ENCODE data around the gene FAM149B1. TPM values are rescaled to one million over a fixed set of nuclear protein-coding genes. Genes with fewer than 3 reads are reported as not detected.

The FAM149B1 gene
- total and polyA plus RNA-seq, 3 donors from 2014 or later, result 28.7 to 65.1 (median 42.0) TPM

DNA sequence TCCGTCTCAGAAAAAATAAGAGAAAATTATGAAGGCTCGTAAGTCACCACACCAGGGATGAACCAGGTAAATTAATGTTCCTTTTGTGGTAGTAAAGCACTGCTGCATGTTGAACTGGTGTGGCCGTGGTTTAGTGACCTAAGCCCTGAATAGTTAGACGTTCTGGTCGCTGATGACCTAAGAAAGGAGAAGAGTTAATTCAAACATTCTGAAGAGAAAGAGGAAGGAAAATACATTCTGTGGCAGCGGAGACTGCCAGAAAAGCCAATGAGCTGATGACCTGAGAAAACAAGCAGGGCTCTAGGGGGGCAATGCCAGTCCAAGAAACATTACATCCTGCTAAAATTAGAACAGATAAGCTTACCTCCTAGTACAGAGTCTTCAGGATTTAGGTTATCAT lies 61.6 kb downstream of the FAM149B1 start:
- 84 to 95% methylated on average over 6 of the region's 6 CpGs for WGBS, 2 donors
- no peaks in the 10 kb centered on the region for H3K36me3 ChIP-seq (ENCODE audit: low read depth, missing control alignments)
- no peaks in the 10 kb centered on the region for H3K27me3 ChIP-seq
- no peak overlapping the region for H3K27ac ChIP-seq
- DNase-seq, result no peak
- H3K9me3 ChIP-seq, result no peaks in the 10 kb centered on the region
- no peaks in the 10 kb centered on the region for H3K4me1 ChIP-seq
- intact Hi-C loops (cut with DNase I; ENCODE audit: low total_unique reads), result no loop called here
- no peak for TF ChIP-seq POLR2A (IDR thresholded peaks at IDR 0.05)
- TF ChIP-seq, protein P1, sequence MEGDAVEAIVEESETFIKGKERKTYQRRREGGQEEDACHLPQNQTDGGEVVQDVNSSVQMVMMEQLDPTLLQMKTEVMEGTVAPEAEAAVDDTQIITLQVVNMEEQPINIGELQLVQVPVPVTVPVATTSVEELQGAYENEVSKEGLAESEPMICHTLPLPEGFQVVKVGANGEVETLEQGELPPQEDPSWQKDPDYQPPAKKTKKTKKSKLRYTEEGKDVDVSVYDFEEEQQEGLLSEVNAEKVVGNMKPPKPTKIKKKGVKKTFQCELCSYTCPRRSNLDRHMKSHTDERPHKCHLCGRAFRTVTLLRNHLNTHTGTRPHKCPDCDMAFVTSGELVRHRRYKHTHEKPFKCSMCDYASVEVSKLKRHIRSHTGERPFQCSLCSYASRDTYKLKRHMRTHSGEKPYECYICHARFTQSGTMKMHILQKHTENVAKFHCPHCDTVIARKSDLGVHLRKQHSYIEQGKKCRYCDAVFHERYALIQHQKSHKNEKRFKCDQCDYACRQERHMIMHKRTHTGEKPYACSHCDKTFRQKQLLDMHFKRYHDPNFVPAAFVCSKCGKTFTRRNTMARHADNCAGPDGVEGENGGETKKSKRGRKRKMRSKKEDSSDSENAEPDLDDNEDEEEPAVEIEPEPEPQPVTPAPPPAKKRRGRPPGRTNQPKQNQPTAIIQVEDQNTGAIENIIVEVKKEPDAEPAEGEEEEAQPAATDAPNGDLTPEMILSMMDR (IDR thresholded peaks at IDR 0.05), result no peak
- H3K4me3 ChIP-seq, result no peak overlapping the region

DNA sequence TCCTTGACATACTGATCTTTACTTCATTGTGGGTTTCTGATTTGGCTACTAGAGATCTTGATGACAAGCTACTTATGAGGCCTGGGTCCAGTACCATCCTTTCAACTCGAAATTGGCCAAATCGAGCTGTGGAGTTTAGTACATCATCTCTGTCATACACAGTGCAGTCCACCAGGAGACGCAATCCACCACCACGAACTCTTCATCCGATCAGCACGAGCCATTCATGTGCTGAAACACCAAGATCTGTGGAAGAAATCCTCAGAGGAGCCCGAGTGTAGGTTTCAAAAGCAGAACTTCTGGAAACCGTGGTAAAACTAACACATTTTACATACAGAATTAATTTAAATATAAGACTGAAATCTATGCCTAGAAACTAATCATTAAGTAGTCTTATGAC lies 65.0 kb downstream of the FAM149B1 start:
- no peak overlapping the region for H3K27ac ChIP-seq
- DNase-seq, result no peak
- H3K4me3 ChIP-seq, result no peak overlapping the region
- TF ChIP-seq, protein P1 (IDR thresholded peaks at IDR 0.05), result no peak
- no peak for TF ChIP-seq POLR2A (IDR thresholded peaks at IDR 0.05)
- no peaks in the 10 kb centered on the region for H3K4me1 ChIP-seq
- no peaks in the 10 kb centered on the region for H3K27me3 ChIP-seq
- intact Hi-C loops (cut with DNase I; ENCODE audit: low total_unique reads), result no loop called here
- 86 to 88% methylated on average over 8 of the region's 8 CpGs for WGBS, 2 donors
- H3K36me3 ChIP-seq (ENCODE audit: low read depth, missing control alignments), result no peaks in the 10 kb centered on the region
- H3K9me3 ChIP-seq, result no peaks in the 10 kb centered on the region

DNA sequence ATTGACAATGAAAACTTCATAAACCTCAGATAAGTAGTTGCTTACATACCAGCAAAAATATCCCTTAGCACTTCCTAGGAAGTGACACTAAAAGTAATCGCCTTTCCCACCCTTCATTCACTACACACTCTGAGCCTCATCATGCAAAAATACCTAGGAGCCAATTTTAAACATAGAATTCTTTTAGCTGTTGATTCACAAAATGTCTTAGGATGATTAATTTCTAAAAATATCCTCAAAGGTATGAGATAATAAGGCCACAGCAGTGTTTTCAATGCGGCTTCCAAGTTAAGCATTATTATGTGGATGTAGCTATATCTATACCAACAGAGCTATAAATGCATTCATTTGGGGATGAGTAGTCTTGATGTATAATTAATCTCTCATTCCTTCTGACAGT lies 66.0 kb downstream of the FAM149B1 start:
- no peaks in the 10 kb centered on the region for H3K36me3 ChIP-seq (ENCODE audit: low read depth, missing control alignments)
- intact Hi-C loops (cut with DNase I; ENCODE audit: low total_unique reads), result no loop called here
- H3K27me3 ChIP-seq, result no peaks in the 10 kb centered on the region
- no peak overlapping the region for H3K4me3 ChIP-seq
- H3K27ac ChIP-seq, result no peak overlapping the region
- DNase-seq, result no peak
- H3K4me1 ChIP-seq, result no peaks in the 10 kb centered on the region
- H3K9me3 ChIP-seq, result no peaks in the 10 kb centered on the region
- WGBS, 2 donors, result 79 to 85% methylated on average over 2 of the region's 2 CpGs
- no peak for TF ChIP-seq POLR2A (IDR thresholded peaks at IDR 0.05)
- TF ChIP-seq, protein P1 (IDR thresholded peaks at IDR 0.05), result no peak

- intact Hi-C loops (cut with DNase I; ENCODE audit: low total_unique reads), result no loop called here
- no peak overlapping the region for H3K4me3 ChIP-seq
- H3K27ac ChIP-seq, result no peak overlapping the region
- no peak for TF ChIP-seq POLR2A (IDR thresholded peaks at IDR 0.05)
- no peaks in the 10 kb centered on the region for H3K36me3 ChIP-seq (ENCODE audit: low read depth, missing control alignments)
- H3K4me1 ChIP-seq, result no peaks in the 10 kb centered on the region
- no peaks in the 10 kb centered on the region for H3K9me3 ChIP-seq
- no peak for DNase-seq
- 87 to 97% methylated on average over 7 of the region's 7 CpGs for WGBS, 2 donors
- H3K27me3 ChIP-seq, result no peaks in the 10 kb centered on the region
Observed at GRCh38 chr10:73234695-73235094, 66.8 kb downstream of the FAM149B1 start.

- H3K4me3 ChIP-seq, result no peak overlapping the region
- no peaks in the 10 kb centered on the region for H3K9me3 ChIP-seq
- TF ChIP-seq, protein P1 (IDR thresholded peaks at IDR 0.05), result no peak
- TF ChIP-seq POLR2A (IDR thresholded peaks at IDR 0.05), result no peak
- no peaks in the 10 kb centered on the region for H3K27me3 ChIP-seq
- no peaks in the 10 kb centered on the region for H3K4me1 ChIP-seq
- WGBS, 2 donors, result 95 to 97% methylated on average over 5 of the region's 5 CpGs
- no peak for DNase-seq
- H3K36me3 ChIP-seq (ENCODE audit: low read depth, missing control alignments), result no peaks in the 10 kb centered on the region
- intact Hi-C loops (cut with DNase I; ENCODE audit: low total_unique reads), result no loop called here
- no peak overlapping the region for H3K27ac ChIP-seq
Observed at GRCh38 chr10:73238990-73239566, 71.2 kb downstream of the FAM149B1 start.

All from testis (tissue), 3 donors.